Medulla oblongata (tissue), 1 donor: ENCODE data around the gene KRTAP1-1.
"Not testable (repeated sequence)": the region's sequence is repeated elsewhere in the genome, so short reads cannot be mapped to it uniquely, and the experiment has no call there.

Experiments used
- DNase-seq: peaks from one replicate; pipeline ENCODE4 v3.0.0-alpha.2; 2015; ENCODE audit errors: extremely low spot score

The KRTAP1-1 gene

GRCh38 chr17:41055130-41055529, 13.9 kb upstream of the KRTAP1-1 start, which contains the start of gene KRTAP2-2:
Gene KRTAP2-2 (minus strand): TSS chr17:41055230. CDS start chr17:41055211, 19 bp downstream.
- DNase-seq: not testable (repeated sequence)

GRCh38 chr17:41054556-41054955, 13.3 kb upstream of the KRTAP1-1 start:
- not testable (repeated sequence) for DNase-seq

- DNase-seq: no peak
Measured at GRCh38 chr17:41054025-41054424, 12.8 kb upstream of the KRTAP1-1 start.

GRCh38 chr17:41052566-41052965, 11.3 kb upstream of the KRTAP1-1 start:
- no peak for DNase-seq

- DNase-seq: no peak
Measured at GRCh38 chr17:41049110-41049509, 7.9 kb upstream of the KRTAP1-1 start.

- no peak for DNase-seq
Measured at GRCh38 chr17:41048441-41048840, 7.2 kb upstream of the KRTAP1-1 start.

GRCh38 chr17:41046735-41047465, 5.7 kb upstream of the KRTAP1-1 start, which contains the start of gene KRTAP2-1:
Gene KRTAP2-1 (minus strand): TSS chr17:41047316. CDS start chr17:41047267, 49 bp downstream.
- not testable (repeated sequence) for DNase-seq

- DNase-seq: no peak
Measured at GRCh38 chr17:41042953-41043352, 1.7 kb upstream of the KRTAP1-1 start.

- no peak for DNase-seq
Measured at GRCh38 chr17:41037853-41038350, 3.3 kb downstream of the KRTAP1-1 start.

GRCh38 chr17:41034346-41034935, 6.8 kb downstream of the KRTAP1-1 start, which contains the start of gene KRTAP1-3:
Gene KRTAP1-3 (minus strand): TSS chr17:41034874. CDS start chr17:41034821, 53 bp downstream.
- not testable (repeated sequence) for DNase-seq

GRCh38 chr17:41029633-41030245, 11.5 kb downstream of the KRTAP1-1 start, which contains the start of gene KRTAP1-4:
Gene KRTAP1-4 (minus strand): TSS chr17:41030195. CDS start chr17:41030078, 117 bp downstream.
- DNase-seq: no peak

- DNase-seq: no peak
Measured at GRCh38 chr17:41026715-41027471, 14.4 kb downstream of the KRTAP1-1 start, which contains the start of gene KRTAP1-5. Gene KRTAP1-5 (minus strand): TSS chr17:41027208. CDS start chr17:41027155, 53 bp downstream.

- no peak for DNase-seq
Measured at GRCh38 chr17:41024697-41025096, 16.6 kb downstream of the KRTAP1-1 start.

GRCh38 chr17:41020336-41020735, 20.9 kb downstream of the KRTAP1-1 start:
- no peak for DNase-seq

- no peak for DNase-seq
Measured at GRCh38 chr17:41019415-41019814, 21.8 kb downstream of the KRTAP1-1 start.

GRCh38 chr17:41018541-41018940, 22.7 kb downstream of the KRTAP1-1 start:
- no peak for DNase-seq

- no peak for DNase-seq
Measured at GRCh38 chr17:41016578-41017215, 24.6 kb downstream of the KRTAP1-1 start.

GRCh38 chr17:41015454-41015853, 25.8 kb downstream of the KRTAP1-1 start:
- DNase-seq: no peak

- no peak for DNase-seq
Measured at GRCh38 chr17:41013606-41014005, 27.6 kb downstream of the KRTAP1-1 start.

- no peak for DNase-seq
Measured at GRCh38 chr17:41013181-41013580, 28.1 kb downstream of the KRTAP1-1 start.
